Small intestine (tissue), 7 donors: Measurements from ENCODE around the gene TRIO. TPM values are rescaled to one million over a fixed set of nuclear protein-coding genes. Genes with fewer than 3 reads are reported as not detected.

ENCODE experiments used
- DNase-seq, 2 donors: peaks; one replicate each; pipeline versions ENCODE4 v3.0.0 to v3.0.0-alpha.2; 2013
- FAIRE-seq: peaks from 2 replicates; lab custom pipeline; 2012; peaks lifted over from hg19 to GRCh38; lab: Jason Lieb, UNC
- H3K27ac ChIP-seq, 3 donors: one replicate each; pipeline ENCODE4 v1.5.1; 2013; ENCODE audit warnings: low read length in 2 of 3, mild to moderate bottlenecking in 2 of 3, control low read depth in 1 of 3, inconsistent platforms in 1 of 3, low read depth in 1 of 3, moderate library complexity in 1 of 3
- H3K27me3 ChIP-seq, 3 donors: one replicate each; pipeline ENCODE4 v1.6.1; 2013; ENCODE audit warnings: low read length in 3 of 3, inconsistent platforms in 1 of 3; ENCODE audit not compliant: control insufficient read depth in 3 of 3, insufficient read depth in 3 of 3
- H3K36me3 ChIP-seq, 3 donors: one replicate each; pipeline ENCODE4 v1.6.1; 2013; ENCODE audit warnings: low read length in 3 of 3, inconsistent platforms in 1 of 3, low read depth in 1 of 3, mild to moderate bottlenecking in 1 of 3, moderate library complexity in 1 of 3; ENCODE audit not compliant: control insufficient read depth in 3 of 3, insufficient read depth in 2 of 3
- H3K4me1 ChIP-seq, 3 donors: one replicate each; pipeline ENCODE4 v1.6.1; 2013; ENCODE audit warnings: low read length in 2 of 3, inconsistent platforms in 1 of 3, low read depth in 1 of 3, mild to moderate bottlenecking in 1 of 3, moderate library complexity in 1 of 3; ENCODE audit not compliant: control insufficient read depth in 3 of 3, insufficient read depth in 2 of 3
- H3K4me3 ChIP-seq, 3 donors: one replicate each; pipeline ENCODE4 v1.5.1; 2013; ENCODE audit warnings: low read length in 3 of 3, control low read depth in 1 of 3, inconsistent platforms in 1 of 3, low read depth in 1 of 3, mild to moderate bottlenecking in 1 of 3, moderate library complexity in 1 of 3
- H3K9me3 ChIP-seq, 2 donors: one replicate each; pipeline ENCODE4 v1.6.1; 2013; ENCODE audit warnings: low read depth in 1 of 2, low read length in 1 of 2; ENCODE audit not compliant: control insufficient read depth in 2 of 2, insufficient read depth in 1 of 2
- WGBS, 3 donors: extraction: QIAGEN DNeasy Blood & Tissue Kit; methylation state at CpG; one replicate each; pipeline ENCODE4 v1.1.7; 2013; 5-methylcytosine and 5-hydroxymethylcytosine counted together
- polyA plus RNA-seq, 4 donors: library from polyadenylated mRNA; stranded (reverse) in 3 of 4; unstranded in 1 of 4; fragments of 200-250 nt in 3 of 4; fragments of 120-200 nt in 1 of 4; gene quantifications; one replicate each; pipeline versions ENCODE4 v1.2.1 to v1.2.3, GENCODE V29; 2013
- donor health status: healthy with polysubstance abuse.
- donor health status: control.
- donor health status: control.
- donor health status: Bipolar disorder and iron deficiency.
- donor health status: healthy.

The TRIO gene
- polyA plus RNA-seq, 4 donors = 13.2 to 50.8 (median 23.3) TPM

DNA sequence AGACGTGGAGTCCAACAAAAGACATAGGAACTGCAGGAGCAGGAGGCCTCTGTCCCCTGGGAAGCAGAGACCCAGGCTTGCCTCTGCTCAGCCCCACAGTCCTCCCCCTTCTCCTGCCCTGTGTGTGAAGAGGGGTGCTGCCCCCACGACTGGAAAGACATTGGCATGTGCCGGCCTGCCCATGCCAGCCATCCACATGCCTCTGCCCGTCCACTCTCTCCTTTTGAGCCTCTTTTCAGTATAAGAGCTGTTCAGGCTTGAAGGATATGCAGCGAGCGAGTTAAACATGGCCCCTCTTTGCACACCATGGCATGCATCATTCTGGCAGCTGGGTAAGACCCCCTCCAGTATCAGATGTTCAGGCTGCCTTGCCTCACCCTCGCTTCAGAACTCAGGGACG, 278.7 kb downstream of the TRIO start:
- no peak for FAIRE-seq
- Histone ChIP-seq H3K4me1 (no peaks in the 10 kb centered on the region), H3K36me3 (peaks cover 0 to 65% (median 2%) of the 10 kb centered on the region in 3 donors), H3K27me3 (no peaks in the 10 kb centered on the region), H3K27ac (no peak overlapping the region), H3K9me3 (no peaks in the 10 kb centered on the region), H3K4me3 (no peak overlapping the region)
- no peak for DNase-seq
- WGBS, 3 donors = 91 to 95% (median 93%) methylated on average over 8 of the region's 8 CpGs

DNA sequence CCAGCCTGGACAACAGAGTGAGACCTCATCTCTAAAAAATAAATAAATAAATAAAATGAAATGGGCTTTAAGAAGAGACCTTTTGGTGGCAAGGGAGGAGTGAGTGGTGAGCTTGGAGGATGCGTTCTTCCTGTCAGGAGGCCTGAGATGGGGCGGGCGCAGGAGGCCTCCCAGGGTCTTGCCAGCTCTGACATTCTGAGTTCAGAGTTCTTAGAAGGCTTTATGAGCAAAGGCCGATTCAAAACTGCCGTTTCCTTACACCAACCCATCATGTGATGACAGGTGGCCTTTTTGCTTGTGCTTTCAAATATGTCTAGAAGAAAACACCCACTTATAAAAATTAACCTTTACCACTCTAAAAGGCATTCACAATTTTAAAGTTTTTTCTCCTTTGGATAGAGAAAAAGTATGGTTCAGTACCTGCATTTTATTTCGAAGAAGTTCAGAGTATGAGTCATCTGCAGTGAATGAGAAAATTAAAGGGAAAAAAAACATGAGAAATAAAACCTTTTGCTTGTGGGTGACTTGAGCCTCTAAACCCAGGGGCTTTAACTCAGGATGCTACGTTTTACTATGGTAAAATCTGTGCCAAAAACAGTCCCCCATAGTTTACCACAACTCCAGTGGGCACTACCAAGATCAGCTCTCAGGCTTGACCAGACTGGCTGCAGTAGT, 281.0 kb downstream of the TRIO start:
- FAIRE-seq (no peak), DNase-seq (peak in 1 of 2 donors; percentile 58)
- 74 to 81% (median 79%) methylated on average over 7 of the region's 7 CpGs for WGBS, 3 donors
- H3K4me3 ChIP-seq = no peak overlapping the region
- H3K27ac ChIP-seq = peak overlapping the region in 1 of 3 donors; percentile 61
- peaks cover 0 to 54% (median 2%) of the 10 kb centered on the region in 3 donors for H3K36me3 ChIP-seq
- H3K9me3 ChIP-seq = no peaks in the 10 kb centered on the region
- no peaks in the 10 kb centered on the region for H3K4me1 ChIP-seq
- H3K27me3 ChIP-seq = no peaks in the 10 kb centered on the region

DNA sequence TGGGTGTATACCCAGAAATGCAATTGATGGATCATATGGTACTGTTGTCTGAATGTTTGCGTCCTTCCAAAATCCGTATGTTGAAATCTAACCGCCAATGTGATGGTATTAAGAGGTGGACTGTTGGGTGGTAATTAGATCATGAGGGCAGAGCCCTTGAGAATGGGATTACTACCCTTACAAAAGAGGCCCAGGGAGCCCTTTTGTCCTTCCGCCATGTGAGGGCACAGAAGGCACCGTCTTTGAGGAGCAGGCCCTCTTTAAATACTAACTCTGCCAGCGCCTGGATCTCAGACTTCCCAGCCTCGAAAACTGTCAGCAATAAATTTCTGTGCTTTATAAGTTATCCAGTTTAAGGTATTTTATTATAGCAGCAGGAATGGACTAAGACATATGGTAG, 282.4 kb downstream of the TRIO start:
- 97% methylated on average over 7 of the region's 7 CpGs for WGBS, 3 donors

DNA sequence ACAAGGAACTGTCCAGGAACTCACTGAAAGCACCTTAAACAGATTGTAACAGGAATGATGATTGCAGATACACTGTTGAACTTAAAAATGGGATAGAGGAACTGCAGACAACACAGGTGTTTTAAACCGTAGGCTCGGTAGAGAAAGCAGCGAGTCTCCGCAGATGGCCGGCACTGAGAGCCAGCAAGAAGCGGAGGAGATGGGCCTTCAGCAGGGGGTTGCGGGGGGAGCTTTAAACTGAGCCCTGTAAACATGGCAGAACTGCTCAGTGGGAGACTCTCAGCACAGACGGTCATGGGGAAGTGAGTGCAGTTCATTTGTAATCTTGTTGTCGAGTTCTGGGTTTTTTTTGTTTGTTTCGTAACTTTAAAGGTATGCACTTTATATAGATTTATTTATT, 283.4 kb downstream of the TRIO start:
- no peak overlapping the region for H3K27ac ChIP-seq
- 94 to 96% (median 95%) methylated on average over 10 of the region's 10 CpGs for WGBS, 3 donors
- H3K36me3 ChIP-seq = peaks cover 0 to 45% (median 5%) of the 10 kb centered on the region in 3 donors

More for the DNA sequence above, 282.4 kb downstream of the TRIO start:
- no peak overlapping the region for H3K27ac ChIP-seq
- H3K27me3 ChIP-seq = no peaks in the 10 kb centered on the region
- H3K4me1 ChIP-seq = no peaks in the 10 kb centered on the region
- DNase-seq (no peak), FAIRE-seq (no peak)
- no peaks in the 10 kb centered on the region for H3K9me3 ChIP-seq
- H3K36me3 ChIP-seq = peaks cover 0 to 42% (median 5%) of the 10 kb centered on the region in 3 donors
- H3K4me3 ChIP-seq = no peak overlapping the region

DNA sequence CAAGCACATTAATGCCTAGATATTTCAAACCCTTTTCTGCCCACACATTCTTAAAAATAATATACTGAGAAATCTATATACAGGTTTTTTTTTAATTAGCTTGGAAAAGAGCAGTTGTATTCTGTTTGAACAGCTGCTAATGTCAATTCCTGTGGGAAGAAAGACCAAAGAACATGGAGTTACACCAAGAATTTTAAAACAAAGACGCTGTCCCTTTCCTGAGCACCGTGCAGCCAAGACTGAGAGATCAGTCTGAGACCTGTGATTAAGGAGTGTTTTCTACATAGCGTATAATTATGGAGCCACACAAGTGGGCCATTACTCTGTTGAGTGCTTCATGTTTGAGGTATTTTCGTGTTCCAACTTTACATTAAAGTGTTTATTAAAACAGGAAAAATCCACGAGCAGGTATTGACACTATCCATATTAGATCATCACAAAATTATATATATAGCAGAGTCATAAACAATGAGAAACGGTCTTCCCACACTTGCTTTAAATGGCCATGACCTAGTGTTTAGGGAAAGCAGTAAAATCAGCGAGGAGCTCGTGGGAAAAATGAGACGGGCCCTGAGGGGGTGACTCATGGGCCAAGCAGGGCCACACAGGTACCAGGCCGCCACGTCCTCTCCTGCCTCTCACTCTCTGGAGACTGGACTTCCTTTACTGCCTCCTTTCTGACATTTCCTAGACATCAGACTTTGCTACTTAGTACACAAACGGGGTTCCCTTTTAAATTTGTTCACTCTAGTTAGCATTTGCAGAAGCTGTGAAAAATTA, 285.4 kb downstream of the TRIO start:
- WGBS, 3 donors = 78 to 84% (median 83%) methylated on average over 12 of the region's 12 CpGs
- no peak overlapping the region for H3K27ac ChIP-seq
- DNase-seq = no peak
- H3K27me3 ChIP-seq = no peaks in the 10 kb centered on the region
- FAIRE-seq = no peak
- no peaks in the 10 kb centered on the region for H3K9me3 ChIP-seq
- peaks cover 0 to 37% (median 2%) of the 10 kb centered on the region in 3 donors for H3K36me3 ChIP-seq
- H3K4me1 ChIP-seq = no peaks in the 10 kb centered on the region
- H3K4me3 ChIP-seq = no peak overlapping the region

More for the DNA sequence above, 283.4 kb downstream of the TRIO start:
- DNase-seq (no peak), FAIRE-seq (no peak)
- Histone ChIP-seq H3K4me1 (no peaks in the 10 kb centered on the region), H3K9me3 (no peaks in the 10 kb centered on the region), H3K27me3 (no peaks in the 10 kb centered on the region), H3K4me3 (no peak overlapping the region)

DNA sequence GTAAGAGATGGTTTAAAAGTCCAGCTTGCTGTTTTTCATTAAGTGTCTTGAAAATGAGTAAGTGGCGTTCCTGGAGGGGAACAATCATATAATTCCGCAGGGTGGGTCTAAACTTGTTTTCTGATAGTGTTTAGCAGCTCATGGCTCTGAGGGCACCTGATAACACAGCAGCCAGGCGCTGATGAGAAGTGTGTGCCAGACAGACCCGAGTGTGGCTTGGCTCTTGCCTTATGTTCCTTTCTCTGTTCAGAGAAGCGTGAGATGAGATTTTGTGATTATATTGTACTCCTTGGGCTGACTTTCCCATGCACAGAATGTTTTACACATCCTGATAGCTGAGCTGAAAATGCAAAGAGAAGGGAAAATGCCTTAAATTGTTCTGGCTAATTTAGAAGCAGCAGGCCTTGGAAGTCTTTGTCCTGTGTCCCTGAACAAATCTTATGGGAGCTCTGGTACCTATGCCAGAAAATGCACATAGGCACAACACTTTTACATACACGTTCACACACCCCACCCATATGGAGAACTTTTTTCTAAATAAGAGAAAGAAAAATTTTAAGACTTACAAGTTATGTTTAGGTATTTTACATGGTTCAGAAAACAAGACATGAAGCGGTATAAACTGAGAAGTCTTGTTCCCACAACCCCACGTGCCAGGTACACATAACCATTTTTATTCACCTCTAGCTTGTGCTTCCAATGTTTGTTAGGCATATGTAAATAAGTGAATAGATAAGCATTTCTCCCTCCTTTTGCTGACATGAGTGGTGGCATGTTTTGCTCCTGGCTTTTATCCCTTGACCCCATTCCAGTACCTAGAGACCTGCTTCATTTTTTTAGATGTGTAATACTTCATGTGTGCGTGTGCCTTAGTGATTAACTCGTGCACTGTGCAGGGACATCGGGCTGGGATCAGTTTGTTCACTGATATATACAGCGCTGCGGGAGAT, 286.2 kb downstream of the TRIO start:
- WGBS, 3 donors = 89 to 90% (median 90%) methylated on average over 13 of the region's 13 CpGs
- H3K27ac ChIP-seq = no peak overlapping the region
- no peak overlapping the region for H3K4me3 ChIP-seq
- no peaks in the 10 kb centered on the region for H3K9me3 ChIP-seq
- no peaks in the 10 kb centered on the region for H3K27me3 ChIP-seq
- no peaks in the 10 kb centered on the region for H3K4me1 ChIP-seq
- peaks cover 0 to 35% (median 2%) of the 10 kb centered on the region in 3 donors for H3K36me3 ChIP-seq
- no peak for FAIRE-seq
- DNase-seq = no peak

DNA sequence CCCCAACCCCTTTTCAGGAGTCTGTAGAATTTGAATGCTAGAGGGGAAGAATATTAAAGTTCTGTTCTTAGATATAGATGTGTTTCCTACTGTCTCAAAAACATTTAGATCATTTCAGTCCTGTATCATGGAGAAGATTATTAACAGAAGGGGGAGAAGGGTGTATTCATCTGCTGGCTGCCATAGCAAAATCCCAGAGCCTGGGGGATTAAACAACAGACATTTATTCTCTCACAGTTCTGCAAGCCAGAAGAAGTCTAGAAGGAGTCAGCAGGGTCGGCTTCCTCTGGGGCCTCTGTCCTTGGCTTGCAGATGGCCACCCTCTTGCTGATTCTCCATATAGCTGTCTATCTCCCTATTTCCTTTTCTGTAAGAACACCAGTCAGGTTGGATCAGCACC, 288.4 kb downstream of the TRIO start:
- Histone ChIP-seq H3K36me3 (peaks cover 0 to 33% (median 5%) of the 10 kb centered on the region in 3 donors), H3K9me3 (peaks cover 0 to 5% of the 10 kb centered on the region in 2 donors), H3K4me3 (no peak overlapping the region), H3K27me3 (no peaks in the 10 kb centered on the region), H3K27ac (no peak overlapping the region), H3K4me1 (no peaks in the 10 kb centered on the region)
- DNase-seq (no peak), FAIRE-seq (no peak)
- 74 to 94% (median 80%) methylated on average over 1 of the region's 1 CpG for WGBS, 3 donors
